ENCODE measurements around the gene ENDOD1. TPM values are rescaled to one million over a fixed set of nuclear protein-coding genes. Genes with fewer than 3 reads are reported as not detected.

Gene ENDOD1
- total RNA-seq, 1 experiment from 2014 or later = 0.87 TPM

GRCh38 chr11:95067841-95068219 lies 21.8 kb upstream of the ENDOD1 start:
- H2BK120ac ChIP-seq (ENCODE audit: low read depth, low read length, poor library complexity, severe bottlenecking) = no peak overlapping the region
- H3K36me3 Mint-ChIP-seq (ENCODE audit: insufficient read depth in 1 of 3, low read depth in 3 of 3) = peaks cover 0 to 6% (median 2%) of the 10 kb centered on the region in 3 experiments; a peak in 2 of 7 replicates
- no peak overlapping the region for H3K23ac ChIP-seq (ENCODE audit: insufficient read length, low read depth, low read length)
- no peak overlapping the region for H4K5ac ChIP-seq (ENCODE audit: insufficient read length, low read depth, low read length)
- peaks cover 18% of the 10 kb centered on the region in 2 experiments for H3K4me1 Mint-ChIP-seq
- H3K4ac ChIP-seq (ENCODE audit: low read depth, low read length) = no peak overlapping the region
- H2BK20ac ChIP-seq (ENCODE audit: low read depth, low read length, poor library complexity, severe bottlenecking) = no peak overlapping the region
- H3K27me3 ChIP-seq (ENCODE audit: insufficient read depth, low read length) = no peaks in the 10 kb centered on the region
- H3K79me2 ChIP-seq (ENCODE audit: insufficient read depth, low read length) = no peaks in the 10 kb centered on the region
- H3K23me2 ChIP-seq (ENCODE audit: insufficient read length, low read depth, low read length, poor library complexity, severe bottlenecking) = peaks cover 8% of the 10 kb centered on the region
- peaks cover 0 to 3% of the 10 kb centered on the region in 2 experiments; a peak in 1 of 5 replicates for H3K9me3 Mint-ChIP-seq
- H3K27ac ChIP-seq (ENCODE audit: insufficient read length, low read depth, low read length) = no peak overlapping the region
- WGBS (ENCODE audit: extremely low coverage, insufficient read length, low lambda C conversion rate) = no CpG with 5 or more reads among the region's 16 CpGs
- peak overlapping the region; percentile 0 for H3K18ac ChIP-seq (ENCODE audit: insufficient read length, low read depth, low read length)
- H3K56ac ChIP-seq (ENCODE audit: insufficient read length, low read depth, low read length) = no peak overlapping the region
- peak overlapping the region; percentile 11 for H3K9ac ChIP-seq (ENCODE audit: extremely low read depth, insufficient read length, low read length)
- H2BK15ac ChIP-seq (ENCODE audit: low read depth, low read length) = no peak overlapping the region
- peak overlapping the region; percentile 73 for H3K4me2 ChIP-seq (ENCODE audit: insufficient read depth, insufficient read length, low read length)
- H4K8ac ChIP-seq (replicated peaks; ENCODE audit: insufficient read length, low read depth, low read length) = no peak overlapping the region
- H3K9me3 ChIP-seq (ENCODE audit: control insufficient read depth, low read depth, low read length) = no peaks in the 10 kb centered on the region
- H2BK5ac ChIP-seq (ENCODE audit: insufficient read length, low read length) = no peak overlapping the region
- H2AK5ac ChIP-seq (ENCODE audit: insufficient read length, low read length) = no peak overlapping the region
- no peak for TF ChIP-seq CTCF (conservative IDR thresholded peaks at IDR 0.05)
- no peak overlapping the region for H2BK12ac ChIP-seq (ENCODE audit: insufficient read length, low read depth, low read length)
- no peaks in the 10 kb centered on the region for H3K79me1 ChIP-seq (ENCODE audit: insufficient read depth, low read depth, low read length, poor library complexity, severe bottlenecking)
- H3K4me3 Mint-ChIP-seq = peak overlapping the region; percentile 91 to 96
- H4K91ac ChIP-seq (ENCODE audit: insufficient read length, low read depth, low read length) = no peak overlapping the region
- H4K20me1 ChIP-seq (ENCODE audit: control insufficient read depth, insufficient read depth, insufficient read length) = no peaks in the 10 kb centered on the region
- H2AFZ ChIP-seq (ENCODE audit: low read length) = no peak overlapping the region
- H3T11ph ChIP-seq (ENCODE audit: low read length) = no peak overlapping the region
- no peaks in the 10 kb centered on the region for H3K4me1 ChIP-seq (ENCODE audit: insufficient read depth, low read length)
- no peak for DNase-seq
- H3K27me3 Mint-ChIP-seq (ENCODE audit: low read depth) = peaks cover 6% of the 10 kb centered on the region
- H3K14ac ChIP-seq (ENCODE audit: insufficient read depth, low read length) = peak overlapping the region; percentile 15; the same call in 1 of the 2 replicates
- peak overlapping the region; percentile 74 to 87 (median 85); a peak in 6 of 7 replicates for H3K27ac Mint-ChIP-seq

Data from H9 (cell line).